GM19455 (cell line): ENCODE data around the gene OR2V2.
"Not testable (repeated sequence)": the region's sequence is repeated elsewhere in the genome, so short reads cannot be mapped to it uniquely, and the experiment has no call there.

Source experiments
- ATAC-seq: cut with Tn5 transposase; IDR thresholded peaks from one replicate; pipeline ENCODE4 v1.9.1; 2021; ENCODE audit not compliant: unreplicated experiment

OR2V2 gene

DNA sequence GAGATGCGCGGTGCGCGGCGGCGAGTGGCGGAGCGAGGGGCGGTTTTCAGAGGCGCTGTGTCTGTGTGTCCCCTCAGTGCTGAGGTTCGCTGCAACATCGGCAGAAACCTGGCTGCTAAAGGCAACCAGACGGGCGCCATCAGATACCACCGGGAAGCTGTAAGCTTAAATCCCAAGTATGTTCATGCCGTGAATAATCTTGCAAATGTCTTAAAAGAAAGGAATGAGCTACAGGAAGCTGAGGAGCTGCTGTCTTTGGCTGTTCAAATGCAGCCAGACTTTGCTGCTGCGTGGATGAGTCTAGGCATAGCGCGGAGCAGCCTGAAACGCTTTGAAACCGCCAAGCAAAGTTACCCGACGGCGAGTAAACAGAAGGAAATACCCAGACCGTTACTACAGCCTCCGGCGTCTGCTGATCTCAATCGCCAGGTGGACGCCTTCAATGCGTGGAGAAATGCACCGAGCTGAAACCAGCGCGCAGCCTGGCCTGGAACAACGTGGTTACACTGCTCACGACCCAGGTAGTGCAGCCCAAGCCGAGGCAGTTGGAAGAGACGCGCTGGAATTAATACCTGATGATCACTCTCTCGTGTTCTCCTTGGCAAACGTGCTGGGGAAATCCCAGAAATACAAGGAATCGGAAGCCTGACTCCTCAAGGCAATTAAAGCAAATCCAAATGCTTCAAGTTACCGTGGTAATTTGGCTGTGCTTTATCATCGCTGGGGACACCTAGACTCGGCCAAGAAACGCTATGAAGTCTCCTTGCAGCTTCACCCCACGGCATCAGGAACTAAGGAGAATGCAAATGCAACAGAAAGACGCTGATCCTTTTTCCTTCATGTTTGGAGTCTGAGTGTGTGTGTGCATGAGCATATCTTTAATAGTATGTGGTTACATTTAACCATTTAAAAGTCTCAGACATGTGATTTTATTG is 32.3 kb upstream of the OR2V2 start:
- ATAC-seq: no peak

DNA sequence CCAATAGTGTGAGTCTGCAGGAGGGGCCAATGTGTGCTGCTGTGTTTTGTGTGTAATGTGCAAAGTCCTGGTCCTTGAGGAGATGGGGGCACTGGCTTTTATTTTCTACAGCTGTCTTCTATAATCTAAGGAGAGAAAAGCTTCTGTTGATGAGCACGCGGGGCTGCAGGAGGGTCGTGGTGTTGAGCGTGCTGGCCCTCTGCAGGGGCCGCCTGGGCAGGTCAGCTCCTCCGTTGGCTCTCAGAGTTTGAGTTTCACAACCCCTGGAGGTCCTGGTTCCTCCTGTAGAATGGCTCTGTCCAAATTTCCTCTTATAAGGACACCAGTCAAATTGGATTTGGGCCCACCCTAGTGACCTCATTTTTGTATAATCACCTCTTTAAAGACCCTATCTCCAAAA is 29.0 kb upstream of the OR2V2 start:
- ATAC-seq: no peak

DNA sequence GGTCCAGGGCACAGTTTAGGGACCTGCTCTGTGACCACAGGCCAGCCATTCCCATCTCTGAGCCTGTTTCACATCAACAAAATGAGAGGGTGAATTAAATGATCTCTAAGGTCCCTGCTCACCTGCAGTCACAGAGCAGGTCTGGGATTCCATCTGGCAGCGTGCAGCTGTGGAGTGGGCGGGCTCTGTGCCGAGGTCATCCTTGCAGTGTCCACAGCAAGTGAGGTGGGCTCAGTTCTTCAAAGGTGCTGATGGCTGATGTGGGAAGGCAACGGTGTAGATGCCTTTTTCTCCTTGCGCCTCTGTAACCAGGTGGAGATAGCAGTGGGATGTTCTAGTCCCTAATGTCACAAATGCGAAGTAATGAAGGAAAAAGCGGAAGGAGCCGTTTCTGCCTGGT is 28.3 kb upstream of the OR2V2 start:
- no peak for ATAC-seq

DNA sequence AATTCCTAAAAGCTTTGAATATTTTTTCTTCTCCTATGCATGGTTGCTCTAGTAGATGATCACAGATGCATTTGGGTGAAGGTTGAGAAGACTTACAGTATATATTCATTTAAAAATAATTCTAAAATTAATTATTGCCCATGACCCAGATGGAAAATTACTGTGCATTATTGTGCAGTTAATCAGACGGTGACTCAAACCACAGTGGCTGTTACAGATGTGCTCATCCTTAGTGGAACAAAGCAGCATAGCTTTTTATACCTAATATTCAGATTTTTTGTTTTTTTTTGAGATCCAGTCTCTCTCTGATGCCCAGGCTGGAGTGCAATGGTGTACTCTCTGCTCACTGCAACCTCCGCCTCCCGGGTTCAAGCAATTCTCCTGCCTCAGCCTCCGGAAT is 27.1 kb upstream of the OR2V2 start:
- no peak for ATAC-seq

DNA sequence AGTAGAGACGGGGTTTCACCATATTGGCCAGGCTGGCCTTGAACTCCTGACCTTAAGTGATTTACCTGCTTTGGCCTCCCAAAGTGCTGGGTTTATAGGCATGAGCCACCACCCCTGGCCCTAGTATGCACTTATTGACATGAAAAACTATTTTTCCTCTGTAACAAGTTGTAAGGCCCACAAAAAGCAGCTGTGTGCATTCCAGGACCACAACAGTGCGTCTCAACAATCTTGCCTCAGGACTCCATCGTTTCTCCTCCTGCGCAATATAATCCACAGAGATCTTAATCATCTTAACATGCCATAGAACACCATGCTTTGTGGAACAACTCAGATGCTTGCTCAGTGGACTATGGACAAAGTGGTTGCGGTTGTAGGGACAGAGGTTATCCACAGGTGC is 26.6 kb upstream of the OR2V2 start:
- no peak for ATAC-seq

DNA sequence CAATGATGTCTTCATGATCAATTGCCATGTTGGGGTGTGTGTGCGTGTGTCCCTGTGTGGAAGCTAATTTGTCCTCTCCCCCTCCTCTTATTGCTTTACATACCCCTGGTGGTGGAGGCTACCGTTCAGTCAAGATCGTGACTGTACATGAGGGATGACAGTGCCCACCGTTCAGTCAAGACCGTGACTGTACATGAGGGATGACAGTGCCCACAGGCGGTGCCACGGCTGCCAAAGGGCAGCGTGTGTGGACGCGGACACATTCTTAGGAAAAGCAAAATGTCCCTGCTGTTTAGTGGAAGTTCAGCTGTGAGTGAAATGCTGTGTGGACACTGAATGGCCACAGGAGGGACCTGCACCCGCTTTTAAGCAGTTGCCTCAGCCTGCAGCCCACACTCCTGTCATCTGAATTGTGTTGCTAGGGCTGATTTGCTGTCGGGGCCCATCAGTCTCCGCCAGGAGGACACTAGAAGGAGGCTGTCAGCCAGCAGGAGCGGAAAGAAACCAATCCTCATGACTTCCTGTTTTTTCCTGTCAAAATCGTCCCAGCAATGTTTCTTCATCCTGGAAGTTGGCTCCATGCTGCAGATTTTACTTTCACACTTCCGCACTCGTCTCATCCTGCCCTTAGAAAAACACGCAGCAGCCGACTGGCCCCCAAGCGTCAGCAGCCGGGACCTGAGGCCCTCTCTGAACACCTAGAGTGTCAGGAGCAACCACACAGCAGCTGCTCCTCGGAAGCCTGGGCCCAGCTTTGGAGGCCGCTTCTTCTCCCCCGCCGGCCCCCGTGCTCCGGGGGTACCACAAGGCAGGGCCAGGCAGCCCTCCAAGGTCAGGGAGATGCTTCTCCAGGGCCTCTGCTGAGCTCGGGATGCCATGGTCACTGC is 25.5 kb upstream of the OR2V2 start:
- no peak for ATAC-seq

DNA sequence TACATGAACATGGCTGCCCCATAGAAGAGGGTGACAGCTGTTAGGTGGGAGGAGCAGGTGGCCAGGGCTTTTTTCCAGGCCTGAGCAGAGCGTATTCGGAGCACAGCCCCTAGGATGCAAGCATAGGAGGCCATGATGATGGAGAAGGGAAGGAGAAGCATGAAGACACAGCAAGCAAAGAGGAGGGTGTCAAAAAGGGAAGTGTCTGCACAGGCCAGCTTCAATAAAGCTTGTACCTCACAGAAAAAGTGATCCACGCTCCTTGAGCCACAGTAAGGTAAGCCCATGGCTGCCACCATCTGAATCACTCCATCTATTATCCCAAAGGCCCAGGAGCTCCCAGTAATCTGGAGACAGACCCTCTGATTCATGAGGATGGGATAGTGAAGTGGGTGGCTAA is 22.9 kb upstream of the OR2V2 start:
- ATAC-seq: no peak

DNA sequence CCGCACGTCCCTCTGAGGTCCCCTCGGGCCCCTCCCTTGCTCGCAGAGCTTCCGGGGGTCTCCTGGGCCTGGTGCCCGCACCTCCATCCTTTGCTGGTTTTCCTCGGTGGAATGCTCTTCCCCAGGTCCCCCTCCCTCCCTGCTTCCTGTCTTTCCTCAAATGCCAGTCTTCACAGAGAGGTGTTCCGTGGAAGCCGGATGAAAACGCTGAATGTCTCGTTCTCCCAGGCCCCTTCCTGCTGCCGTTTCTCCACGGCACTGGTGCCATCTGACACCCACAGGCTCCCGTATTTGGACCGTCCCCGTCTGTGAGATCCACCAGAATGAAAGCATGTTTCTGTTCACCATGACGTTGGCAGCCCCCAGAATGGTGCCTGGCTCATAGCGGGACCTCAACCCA is 20.5 kb upstream of the OR2V2 start:
- ATAC-seq: no peak

DNA sequence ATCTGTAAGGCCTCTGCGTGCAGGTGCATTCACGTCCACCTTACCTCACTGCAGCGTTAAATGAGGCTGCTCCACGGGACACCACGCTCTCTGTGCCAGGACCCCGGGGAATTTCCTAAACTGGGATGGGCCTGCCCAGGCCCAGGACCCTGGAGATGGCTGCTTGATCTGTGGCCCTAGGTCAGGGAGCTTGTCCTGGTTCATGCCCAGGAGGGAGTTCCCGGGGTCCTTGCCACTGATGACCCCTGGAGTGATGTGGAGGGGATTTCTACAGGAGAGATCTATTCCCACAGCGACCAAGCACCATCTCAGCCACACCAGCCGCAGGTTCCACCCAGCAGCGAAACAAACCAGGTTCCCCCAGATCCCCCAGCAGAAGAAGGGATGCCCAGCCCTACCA is 19.9 kb upstream of the OR2V2 start:
- no peak for ATAC-seq

DNA sequence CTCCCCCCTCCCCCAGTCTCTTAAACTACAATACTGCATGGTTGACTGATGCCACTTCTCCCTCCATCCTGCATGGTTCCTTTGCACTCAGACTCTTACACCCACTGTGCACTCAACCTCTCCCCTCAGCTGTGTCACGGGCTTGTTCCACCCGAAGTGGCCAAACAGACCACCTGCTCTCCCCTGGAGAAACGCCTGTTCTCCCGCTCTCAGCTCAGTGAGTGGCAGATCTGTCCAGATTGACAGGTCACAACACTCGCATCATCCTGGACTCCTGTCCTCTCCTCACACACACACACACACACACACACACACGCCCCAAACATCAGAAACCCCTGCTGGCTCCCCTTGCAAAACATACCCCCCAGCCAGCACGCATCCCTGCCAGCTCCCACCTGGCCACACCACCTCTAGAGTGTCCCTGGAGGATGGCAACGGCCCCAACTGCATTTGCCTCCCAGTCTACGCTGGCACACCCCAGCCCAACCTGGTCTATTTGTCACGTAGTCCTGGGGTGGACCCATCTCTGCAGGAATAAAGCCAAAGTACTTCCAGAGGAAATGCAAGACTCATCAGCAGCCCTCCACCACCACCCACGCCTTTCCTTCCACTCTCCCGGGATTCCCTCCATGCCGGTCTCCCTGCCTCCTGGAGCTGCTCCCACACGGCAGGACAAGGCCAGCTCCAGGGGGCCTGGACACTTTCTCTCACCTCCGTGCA is 19.3 kb upstream of the OR2V2 start:
- ATAC-seq: no peak

DNA sequence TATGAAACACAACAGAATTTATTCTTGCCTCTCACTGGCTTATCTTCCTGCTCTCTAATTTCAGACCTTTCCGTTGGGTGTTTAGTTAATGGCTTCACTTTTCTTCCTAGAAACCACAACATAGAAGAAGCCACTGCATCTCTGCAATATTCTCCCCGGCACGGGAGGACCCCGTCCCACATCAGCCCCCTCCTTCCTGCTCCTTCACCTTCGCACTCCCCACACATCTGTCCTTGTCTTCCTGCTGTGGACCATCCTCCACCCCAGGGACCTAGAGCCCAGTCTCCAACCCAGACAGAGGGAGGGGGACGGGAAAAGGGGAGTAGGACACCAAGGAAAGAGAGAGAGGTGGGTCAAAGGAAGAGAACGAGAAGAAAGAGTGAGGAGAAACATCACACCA is 17.8 kb upstream of the OR2V2 start:
- ATAC-seq: no peak

DNA sequence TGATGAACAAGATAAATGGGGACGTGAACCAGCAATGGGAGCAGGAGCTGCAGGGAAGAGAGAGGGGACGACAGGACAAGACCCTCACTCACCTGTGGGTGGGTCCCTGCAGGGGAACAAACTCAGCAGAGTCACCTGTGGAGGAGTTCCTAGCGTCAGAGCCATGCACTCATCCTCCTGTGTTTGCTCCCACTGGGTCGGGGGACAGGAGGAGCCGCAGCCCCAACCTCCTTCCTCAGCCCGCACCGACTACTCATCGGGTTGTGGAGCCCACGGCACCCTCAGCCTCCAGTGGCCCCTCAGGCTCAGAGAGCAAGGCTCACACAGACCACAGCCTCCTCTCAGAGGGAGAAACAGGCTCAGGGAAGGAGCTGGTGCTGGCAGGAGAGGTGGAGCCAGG is 17.3 kb upstream of the OR2V2 start:
- not testable (repeated sequence) for ATAC-seq

DNA sequence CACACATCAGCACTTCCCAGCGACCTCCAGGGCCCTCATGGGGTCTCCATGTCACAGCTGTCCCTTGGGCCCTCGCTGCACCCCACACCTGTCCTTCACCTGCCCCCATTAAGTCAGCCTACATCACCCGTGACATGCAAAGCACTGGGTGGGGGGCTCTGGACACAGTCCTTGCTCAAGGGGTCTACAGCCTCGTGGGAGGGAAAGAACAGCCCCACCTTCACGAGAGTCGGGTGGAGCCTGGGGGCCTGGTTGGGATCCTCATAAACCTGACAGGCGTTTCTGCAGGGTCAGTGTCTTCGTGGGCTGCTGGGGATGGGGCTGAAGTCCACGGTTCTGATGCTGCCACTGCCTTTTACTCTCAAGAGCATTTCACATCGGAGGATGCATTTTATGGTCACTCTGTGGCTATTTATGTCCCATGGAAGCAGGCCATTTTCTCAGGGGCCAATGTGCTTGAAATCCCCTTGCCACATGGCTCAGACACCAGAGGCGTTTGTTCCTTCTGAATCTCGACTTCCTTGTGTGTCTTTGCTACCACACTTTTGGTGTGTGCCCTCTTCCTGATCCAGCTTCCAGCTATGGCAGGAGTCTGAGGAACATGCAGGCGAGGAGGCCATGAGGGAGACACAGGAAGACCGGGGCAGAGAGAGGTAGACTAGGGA is 16.4 kb upstream of the OR2V2 start, which contains the start of gene OR2V1:
Gene OR2V1, minus strand, starts transcription at position 338 of the 665 bp plus-strand sequence. CDS start 5,865 bp downstream, outside the sequence.
- ATAC-seq: no peak

DNA sequence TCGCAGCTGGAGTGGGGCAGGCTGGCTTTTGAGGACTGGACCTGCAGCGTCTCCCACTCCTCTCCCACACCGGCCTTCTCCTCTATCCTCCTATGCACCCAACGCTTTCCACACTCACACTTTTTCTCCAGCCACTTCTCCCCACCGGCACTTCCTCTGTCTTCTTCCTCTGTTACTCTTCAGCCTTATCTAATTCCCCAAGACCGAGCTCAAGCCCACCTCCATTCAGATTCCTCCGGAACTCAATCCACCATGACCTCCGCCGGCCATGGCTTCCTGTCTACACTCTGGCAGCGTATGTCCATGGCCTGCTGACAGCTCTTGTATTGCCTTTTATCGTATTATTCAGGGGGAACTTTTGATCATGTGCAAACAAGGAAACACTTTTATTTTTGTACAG is 15.9 kb upstream of the OR2V2 start:
- no peak for ATAC-seq

DNA sequence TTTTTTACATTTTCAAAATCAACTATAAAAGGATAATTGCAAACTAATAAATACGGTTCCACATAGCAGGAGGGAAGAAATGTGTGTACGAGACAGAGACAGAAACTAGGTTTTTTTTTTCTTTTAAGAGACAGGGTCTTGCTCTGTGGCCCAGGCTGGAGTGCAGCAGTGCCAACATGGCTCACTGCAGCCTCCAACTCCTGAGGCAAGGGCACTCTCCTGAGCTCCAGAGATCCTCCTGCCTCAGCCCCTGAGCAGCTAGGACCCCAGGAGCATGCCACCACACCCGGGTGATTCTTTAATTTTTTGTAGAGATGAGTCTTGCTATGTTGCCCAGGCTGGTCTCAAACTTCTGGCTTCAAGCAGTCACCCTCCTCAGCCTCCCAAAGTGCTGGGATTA is 14.3 kb upstream of the OR2V2 start:
- ATAC-seq: no peak

DNA sequence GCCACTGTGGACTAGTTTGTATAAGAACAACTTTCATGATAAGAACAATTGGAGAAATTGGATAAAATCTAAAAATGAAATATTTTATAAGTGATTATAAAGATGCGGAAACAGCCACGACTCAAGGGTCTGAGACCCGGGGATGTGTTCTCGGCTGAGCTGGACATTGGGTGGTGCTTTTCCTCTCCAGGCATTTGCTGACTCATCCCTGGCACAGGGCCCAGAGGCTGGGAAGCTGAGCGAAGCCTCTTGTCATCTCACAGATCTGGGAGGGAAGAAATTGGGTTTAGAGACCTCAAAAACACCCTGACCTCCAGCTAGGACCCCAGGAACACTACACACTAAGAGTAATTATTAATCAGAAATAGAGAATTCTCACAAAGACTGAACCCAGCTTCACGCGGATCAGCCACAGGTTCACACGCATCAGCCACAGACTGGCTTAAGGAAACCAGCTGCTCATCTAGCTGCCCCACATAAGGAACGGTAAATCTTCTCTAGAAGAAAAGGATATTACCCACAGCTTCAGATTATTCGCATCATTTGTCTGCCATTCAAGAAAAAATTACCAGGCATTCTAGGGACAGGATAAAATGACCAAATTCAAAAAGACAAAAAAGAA is 13.7 kb upstream of the OR2V2 start:
- no peak for ATAC-seq

DNA sequence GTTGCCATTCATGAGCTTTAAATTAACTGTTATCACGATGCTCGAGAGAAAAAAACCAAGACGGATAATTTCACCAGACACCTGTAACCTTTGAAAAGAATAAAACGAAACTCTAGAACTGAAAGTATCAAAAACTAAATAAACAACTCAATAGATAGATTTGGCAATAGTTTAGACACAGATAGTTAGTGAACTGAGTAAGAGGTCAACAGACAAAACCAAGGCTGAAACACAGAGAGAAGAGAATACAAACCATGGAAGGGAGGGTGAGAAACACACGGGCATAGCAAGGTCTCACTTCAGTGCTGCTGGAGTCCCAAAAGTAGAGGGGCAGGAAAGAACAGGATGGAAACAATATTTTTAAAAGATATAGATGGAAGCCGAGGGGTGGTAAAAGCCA is 13.1 kb upstream of the OR2V2 start:
- no peak for ATAC-seq

DNA sequence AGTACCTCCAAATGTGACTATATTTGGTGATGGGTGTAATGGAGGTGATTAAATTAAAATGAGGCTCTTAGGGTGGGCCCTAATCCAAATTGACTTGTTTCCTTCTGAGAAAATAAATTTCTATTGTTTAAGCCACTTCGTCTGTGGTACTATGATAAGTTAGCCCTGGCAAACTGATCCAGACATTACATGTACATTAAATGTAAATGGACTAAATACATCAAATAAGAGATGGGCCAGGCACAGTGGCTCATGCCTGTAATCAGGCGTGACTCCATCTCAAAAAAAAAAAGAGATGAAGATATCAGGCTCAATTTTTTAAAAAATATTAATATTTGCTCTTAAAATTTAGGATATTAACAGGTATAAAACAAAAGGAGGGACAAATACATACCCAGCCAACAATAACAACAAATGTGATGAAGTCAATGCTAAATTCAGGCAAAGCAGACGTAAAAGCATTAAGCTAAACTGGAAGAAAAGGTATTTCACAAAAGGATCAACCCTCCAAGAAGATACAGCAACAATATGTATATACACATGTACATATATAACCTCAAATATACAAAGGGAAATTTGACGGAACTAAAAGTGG is 10.9 kb upstream of the OR2V2 start:
- ATAC-seq: no peak

DNA sequence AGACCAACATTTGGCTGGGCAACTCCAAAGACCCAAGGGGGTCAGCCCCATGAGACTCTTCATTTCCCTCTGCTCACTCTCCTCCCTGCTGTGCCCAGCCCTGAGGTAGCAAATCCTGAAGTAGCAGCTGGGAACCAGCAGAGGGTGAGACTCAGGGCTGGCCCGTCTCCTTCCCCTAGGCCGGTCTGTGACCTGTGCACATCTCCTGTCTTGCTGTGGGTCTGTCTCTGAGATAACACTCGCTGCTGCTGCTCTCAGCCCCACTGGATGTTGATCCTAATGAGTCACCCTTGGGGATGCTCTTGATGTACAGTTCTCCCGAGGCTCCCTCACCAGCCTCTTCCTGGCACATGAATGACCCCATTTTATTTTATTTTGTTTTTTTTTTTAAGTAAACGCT is 9.1 kb upstream of the OR2V2 start:
- ATAC-seq: no peak

DNA sequence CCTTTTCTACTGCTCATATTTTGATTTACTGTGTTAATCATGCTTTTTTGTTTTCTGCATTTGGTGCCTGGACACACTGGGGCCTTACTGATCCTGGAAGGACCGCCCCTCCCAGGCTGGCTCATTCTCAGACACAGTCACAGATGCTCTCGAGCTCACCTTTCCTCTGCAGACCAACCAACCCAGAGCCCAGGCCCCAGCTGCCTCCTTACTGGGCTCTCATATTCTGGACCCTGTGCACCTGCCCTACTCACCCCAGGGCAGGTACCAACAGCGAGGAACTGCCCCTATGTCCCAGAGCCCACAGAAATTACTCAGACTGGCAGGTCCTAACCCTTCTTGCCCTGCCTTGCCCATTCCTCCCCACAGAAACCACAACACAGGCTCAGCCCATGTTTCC is 6.6 kb upstream of the OR2V2 start:
- ATAC-seq: no peak
